ENCODE results near the gene LMO2.
"Not testable (repeated sequence)": the region's sequence is repeated elsewhere in the genome, so short reads cannot be mapped to it uniquely, and the experiment has no call there.

The LMO2 gene

GRCh38 chr11:33926671-33927552, 35.0 kb upstream of the LMO2 start:
- H3K36me3 Mint-ChIP-seq: no peaks in the 10 kb centered on the region

DNA sequence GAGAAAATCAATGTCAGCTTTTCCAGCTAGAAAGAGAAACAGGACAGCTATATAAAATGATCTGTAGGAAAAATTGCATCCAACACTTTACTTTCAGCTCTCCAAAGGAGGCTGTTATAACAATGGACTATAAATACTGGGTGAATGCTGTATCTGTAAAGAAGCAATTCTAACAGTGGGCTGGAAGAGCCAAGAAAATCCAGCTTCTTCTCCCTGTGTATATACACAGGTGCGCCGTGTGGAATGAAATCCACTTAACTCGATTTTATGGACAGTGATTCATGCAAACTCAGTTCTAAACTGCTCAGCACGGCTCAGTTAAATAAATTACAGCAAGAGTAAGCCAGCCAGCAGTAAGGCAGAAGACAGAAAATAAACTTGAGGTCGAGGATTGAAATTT, 32.5 kb upstream of the LMO2 start:
- Mint-ChIP-seq H3K4me1 (no peaks in the 10 kb centered on the region), H3K27ac (no peak overlapping the region), H3K36me3 (no peaks in the 10 kb centered on the region), H3K9me3 (no peaks in the 10 kb centered on the region), H3K27me3 (peaks cover 16% of the 10 kb centered on the region), H3K4me3 (no peak overlapping the region)
- CTCF ChIA-PET: no interaction called here
- DNase-seq: no peak

More at GRCh38 chr11:33926671-33927552, 35.0 kb upstream of the LMO2 start:
- Mint-ChIP-seq H3K9me3 (peaks cover 6% of the 10 kb centered on the region), H3K4me3 (no peak overlapping the region), H3K4me1 (no peaks in the 10 kb centered on the region), H3K27ac (no peak overlapping the region), H3K27me3 (peaks cover 17% of the 10 kb centered on the region)
- CTCF ChIA-PET: no interaction called here
- DNase-seq: no peak

- no peaks in the 10 kb centered on the region for H3K9me3 Mint-ChIP-seq
- no peak overlapping the region for H3K27ac Mint-ChIP-seq
- DNase-seq: no peak
- no peaks in the 10 kb centered on the region for H3K36me3 Mint-ChIP-seq
- peaks cover 19% of the 10 kb centered on the region for H3K27me3 Mint-ChIP-seq
- no peak overlapping the region for H3K4me3 Mint-ChIP-seq
- CTCF ChIA-PET: no interaction called here
- no peaks in the 10 kb centered on the region for H3K4me1 Mint-ChIP-seq
These were observed 31.8 kb upstream of the LMO2 start for GRCh38 chr11:33923626-33924025.

DNA sequence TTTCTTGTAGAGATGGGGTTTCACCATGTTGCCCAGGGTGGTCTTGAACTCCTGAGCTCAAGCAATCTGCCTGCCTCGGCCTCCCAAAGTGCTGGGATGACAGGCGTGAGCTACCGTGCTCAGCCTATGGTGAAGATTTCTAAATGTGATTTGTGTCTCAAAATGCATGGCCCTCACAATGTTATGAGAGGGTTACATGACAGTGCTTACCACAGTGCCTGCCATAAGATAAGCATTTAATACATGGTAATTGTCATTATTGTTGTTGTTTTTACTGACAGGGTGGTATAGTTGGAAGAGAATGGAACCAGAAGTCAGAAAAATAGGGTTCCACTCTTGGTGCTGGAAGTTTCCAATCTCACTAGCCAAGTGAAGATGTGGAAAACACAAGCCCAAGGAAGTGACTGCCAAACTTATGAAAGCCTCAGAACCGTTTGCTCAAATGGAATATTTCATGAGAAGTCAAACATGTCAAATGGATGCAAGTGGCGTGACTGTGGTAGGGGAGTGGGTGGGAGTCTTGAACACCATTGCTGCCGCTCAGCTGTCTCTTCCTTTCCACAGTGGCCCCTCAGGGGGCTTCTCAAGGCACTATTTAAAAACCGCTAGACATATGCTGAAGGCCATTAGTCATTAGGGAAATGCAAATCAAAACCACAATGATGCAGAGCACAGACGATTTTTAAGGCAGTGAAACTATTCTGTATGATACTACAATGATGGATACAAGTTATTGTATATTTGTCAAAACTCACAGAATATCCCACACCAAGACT, 29.1 kb upstream of the LMO2 start:
- Mint-ChIP-seq H3K4me1 (no peaks in the 10 kb centered on the region), H3K9me3 (no peaks in the 10 kb centered on the region), H3K27me3 (peaks cover 22% of the 10 kb centered on the region), H3K27ac (no peak overlapping the region), H3K36me3 (no peaks in the 10 kb centered on the region), H3K4me3 (no peak overlapping the region)
- no peak for DNase-seq
- CTCF ChIA-PET: no interaction called here

GRCh38 chr11:33919645-33920044, 27.8 kb upstream of the LMO2 start:
- no peak for DNase-seq
- CTCF ChIA-PET: no interaction called here
- Mint-ChIP-seq H3K27ac (no peak overlapping the region), H3K27me3 (peaks cover 21% of the 10 kb centered on the region), H3K9me3 (no peaks in the 10 kb centered on the region), H3K4me3 (no peak overlapping the region), H3K36me3 (no peaks in the 10 kb centered on the region), H3K4me1 (no peaks in the 10 kb centered on the region)

DNA sequence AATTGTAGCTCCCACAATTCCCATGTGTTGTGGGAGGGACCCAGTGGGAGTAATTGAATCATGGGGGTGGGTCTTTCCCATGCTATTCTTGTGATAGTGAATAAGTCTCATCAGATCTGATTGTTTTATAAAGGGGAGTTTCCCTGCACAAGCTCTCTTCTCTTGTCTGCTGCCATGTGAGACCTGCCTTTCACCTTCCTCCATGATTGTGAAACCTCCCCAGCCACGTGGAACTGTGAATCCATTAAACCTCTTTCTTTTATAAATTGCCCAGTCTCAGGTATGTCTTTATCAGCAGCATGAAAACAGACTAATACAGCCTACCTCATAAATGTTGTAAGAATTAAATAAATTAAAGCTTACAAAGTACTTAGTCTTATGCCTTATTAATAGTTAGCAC, 25.5 kb upstream of the LMO2 start:
- H3K27ac Mint-ChIP-seq, H3K4me3 Mint-ChIP-seq, DNase-seq, H3K36me3 Mint-ChIP-seq, H3K9me3 Mint-ChIP-seq, CTCF ChIA-PET, H3K4me1 Mint-ChIP-seq: not testable (repeated sequence)
- H3K27me3 Mint-ChIP-seq: peaks cover 28% of the 10 kb centered on the region

- Mint-ChIP-seq H3K36me3 (no peaks in the 10 kb centered on the region), H3K4me1 (no peaks in the 10 kb centered on the region), H3K27me3 (peaks cover 30% of the 10 kb centered on the region), H3K27ac (no peak overlapping the region), H3K9me3 (peaks cover 2% of the 10 kb centered on the region), H3K4me3 (no peak overlapping the region)
- DNase-seq: no peak
- CTCF ChIA-PET: interaction anchor here (1.1 kb wide), 1 partner anchor 54 kb away, joined by 4 read pairs; no protein-coding TSS in a partner anchor
These were observed 24.9 kb upstream of the LMO2 start for GRCh38 chr11:33916736-33917135.

DNA sequence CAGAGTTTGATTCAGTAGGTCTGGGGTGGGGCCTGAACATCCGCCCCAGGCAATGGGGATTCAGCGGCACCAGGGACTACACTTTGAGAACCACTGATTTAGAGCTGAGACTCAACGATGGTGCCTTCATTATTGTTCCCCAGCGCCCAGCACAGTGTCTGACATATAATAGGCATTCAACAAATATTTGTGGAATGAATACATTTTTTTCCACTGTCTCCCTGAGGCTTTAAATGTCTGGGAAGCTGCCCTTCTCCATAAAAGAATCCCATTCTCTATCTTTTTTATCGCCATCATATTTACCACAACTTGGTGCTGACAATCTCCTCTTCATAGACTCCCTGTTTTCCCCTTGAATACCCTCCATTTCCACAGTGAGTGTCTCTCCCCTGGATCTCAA, 23.6 kb upstream of the LMO2 start:
- Mint-ChIP-seq H3K4me3 (no peak overlapping the region), H3K27ac (no peak overlapping the region), H3K4me1 (no peaks in the 10 kb centered on the region), H3K9me3 (peaks cover 2% of the 10 kb centered on the region), H3K27me3 (peaks cover 35% of the 10 kb centered on the region), H3K36me3 (no peaks in the 10 kb centered on the region)
- CTCF ChIA-PET: no interaction called here
- DNase-seq: no peak

DNA sequence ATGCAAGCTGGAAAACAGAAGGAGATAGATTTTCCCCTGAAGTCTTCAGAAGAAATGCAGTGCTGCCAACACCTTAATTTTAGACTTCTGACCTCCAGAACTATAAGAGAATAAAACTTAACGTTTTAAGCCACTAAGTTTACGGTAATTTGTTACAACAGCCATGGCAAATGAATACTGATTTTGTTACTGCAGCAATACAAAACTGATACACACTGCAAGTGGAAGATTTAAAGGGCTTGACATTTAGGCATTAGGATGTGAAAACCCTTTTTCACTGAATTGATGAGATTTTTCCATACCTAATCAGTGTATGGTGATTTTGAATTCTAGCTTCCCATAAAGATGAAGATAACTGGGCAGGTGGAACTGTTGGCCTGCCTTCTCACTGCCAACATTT, 22.1 kb upstream of the LMO2 start:
- no peaks in the 10 kb centered on the region for H3K36me3 Mint-ChIP-seq
- no peak for DNase-seq
- CTCF ChIA-PET: interaction anchor here (0.6 kb wide), 1 partner anchor 469 kb away, joined by 4 read pairs; no protein-coding TSS in a partner anchor

GRCh38 chr11:33912405-33913361, 20.8 kb upstream of the LMO2 start:
- Mint-ChIP-seq H3K9me3 (peaks cover 2% of the 10 kb centered on the region), H3K4me3 (no peak overlapping the region), H3K27me3 (peaks cover 27% of the 10 kb centered on the region), H3K36me3 (no peaks in the 10 kb centered on the region), H3K4me1 (no peaks in the 10 kb centered on the region), H3K27ac (no peak overlapping the region)
- CTCF ChIA-PET: no interaction called here
- no peak for DNase-seq

More for the DNA sequence above, 22.1 kb upstream of the LMO2 start:
- peaks cover 32% of the 10 kb centered on the region for H3K27me3 Mint-ChIP-seq
- H3K9me3 Mint-ChIP-seq: peaks cover 2% of the 10 kb centered on the region
- H3K4me3 Mint-ChIP-seq: no peak overlapping the region
- H3K4me1 Mint-ChIP-seq: no peaks in the 10 kb centered on the region
- no peak overlapping the region for H3K27ac Mint-ChIP-seq

DNA sequence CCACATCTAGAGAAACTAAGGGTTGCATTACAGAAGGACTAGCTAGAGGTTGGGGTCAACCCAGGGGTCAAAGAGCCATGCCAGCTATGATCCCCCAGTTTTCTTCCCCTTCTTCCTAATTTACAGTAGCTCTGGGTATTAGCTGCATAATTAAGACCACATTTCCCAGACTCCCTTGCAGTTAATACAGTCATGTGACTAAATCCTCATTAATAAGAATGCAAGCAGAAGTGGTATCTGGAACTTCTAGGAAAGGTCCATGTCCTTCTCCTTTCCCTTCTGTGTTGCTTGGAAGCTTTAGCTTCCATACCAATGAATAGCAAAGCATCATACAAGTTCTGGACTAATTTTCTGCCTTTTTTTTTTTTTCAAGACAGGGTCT, 19.1 kb upstream of the LMO2 start:
- Mint-ChIP-seq H3K36me3 (no peaks in the 10 kb centered on the region), H3K4me3 (no peak overlapping the region), H3K27ac (no peak overlapping the region), H3K4me1 (peaks cover 2% of the 10 kb centered on the region), H3K27me3 (peaks cover 39% of the 10 kb centered on the region), H3K9me3 (peaks cover 2% of the 10 kb centered on the region)
- DNase-seq: no peak
- CTCF ChIA-PET: no interaction called here

DNA sequence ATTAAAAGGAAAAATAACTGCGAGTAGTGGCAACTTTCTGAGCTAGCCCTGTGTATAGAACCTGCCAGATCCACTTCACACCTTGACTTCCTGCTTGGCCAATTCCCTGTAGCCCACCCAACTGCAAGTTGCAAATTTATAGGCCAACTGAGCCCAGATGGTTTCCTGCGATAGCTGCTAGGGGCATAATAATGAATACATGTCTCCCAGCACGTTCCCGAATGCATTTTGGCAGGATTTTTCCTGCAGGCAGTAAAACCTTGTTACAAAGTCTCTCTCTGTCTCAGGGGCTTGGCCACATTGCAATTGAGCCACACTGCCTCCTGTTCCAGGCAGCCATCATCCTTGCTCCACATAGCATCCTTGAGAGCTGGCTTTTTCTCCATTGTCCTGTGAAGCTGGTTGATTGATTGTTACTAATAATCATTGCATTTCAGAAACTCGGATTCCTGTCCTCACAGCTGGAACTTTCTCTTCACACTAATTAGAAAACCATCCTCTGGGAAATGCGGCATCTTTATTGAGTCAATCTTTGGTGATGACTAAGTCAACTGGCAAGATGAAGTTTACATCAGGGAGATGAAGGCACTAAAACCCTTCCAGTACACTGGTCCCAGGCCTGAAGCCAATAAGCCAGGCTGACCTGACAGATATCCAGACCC, 18.6 kb upstream of the LMO2 start:
- H3K27me3 Mint-ChIP-seq: peaks cover 36% of the 10 kb centered on the region
- H3K36me3 Mint-ChIP-seq: no peaks in the 10 kb centered on the region
- H3K9me3 Mint-ChIP-seq: peaks cover 2% of the 10 kb centered on the region
- no peak overlapping the region for H3K4me3 Mint-ChIP-seq
- no peak overlapping the region for H3K27ac Mint-ChIP-seq
- no peak for DNase-seq
- CTCF ChIA-PET: no interaction called here
- peaks cover 2% of the 10 kb centered on the region for H3K4me1 Mint-ChIP-seq

- Mint-ChIP-seq H3K27me3 (peaks cover 36% of the 10 kb centered on the region), H3K27ac (no peak overlapping the region)
- CTCF ChIA-PET: no interaction called here
These were observed 17.7 kb upstream of the LMO2 start for GRCh38 chr11:33909552-33909951.

DNA sequence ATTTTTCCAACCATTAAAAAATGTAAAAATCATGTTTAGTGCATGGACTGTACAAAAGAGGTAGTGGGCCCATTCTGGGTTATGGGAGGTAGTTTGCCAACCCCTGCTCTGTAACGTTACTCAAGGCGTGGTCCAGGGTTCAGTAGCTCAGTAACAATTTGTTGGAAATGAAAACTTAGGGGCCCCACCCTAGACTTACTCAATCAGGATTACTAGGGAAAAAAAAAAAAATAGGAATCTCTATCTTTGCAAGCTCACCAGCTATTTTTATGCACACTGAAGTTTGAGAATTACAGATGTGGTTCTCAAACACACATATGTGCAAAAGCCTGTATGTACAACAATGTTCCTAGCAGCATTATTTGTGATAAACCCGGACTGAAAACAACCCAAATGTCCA, 17.3 kb upstream of the LMO2 start:
- Mint-ChIP-seq H3K27ac (no peak overlapping the region), H3K27me3 (peaks cover 36% of the 10 kb centered on the region), H3K4me1 (peaks cover 2% of the 10 kb centered on the region), H3K4me3 (no peak overlapping the region), H3K36me3 (no peaks in the 10 kb centered on the region), H3K9me3 (no peaks in the 10 kb centered on the region)
- CTCF ChIA-PET: no interaction called here
- DNase-seq: no peak

More at GRCh38 chr11:33909552-33909951, 17.7 kb upstream of the LMO2 start:
- no peak for DNase-seq
- Mint-ChIP-seq H3K4me1 (peaks cover 2% of the 10 kb centered on the region), H3K4me3 (no peak overlapping the region), H3K36me3 (no peaks in the 10 kb centered on the region), H3K9me3 (peaks cover 2% of the 10 kb centered on the region)

All from activated naive CD4-positive, alpha-beta T cell treated with anti-CD3 and anti-CD28 coated beads, Interleukin-2, amount 10 ng/mL, durations not matched to agents 7 days and 5 days (primary cell).